Measurements from ENCODE around the gene RBMX.

DNA sequence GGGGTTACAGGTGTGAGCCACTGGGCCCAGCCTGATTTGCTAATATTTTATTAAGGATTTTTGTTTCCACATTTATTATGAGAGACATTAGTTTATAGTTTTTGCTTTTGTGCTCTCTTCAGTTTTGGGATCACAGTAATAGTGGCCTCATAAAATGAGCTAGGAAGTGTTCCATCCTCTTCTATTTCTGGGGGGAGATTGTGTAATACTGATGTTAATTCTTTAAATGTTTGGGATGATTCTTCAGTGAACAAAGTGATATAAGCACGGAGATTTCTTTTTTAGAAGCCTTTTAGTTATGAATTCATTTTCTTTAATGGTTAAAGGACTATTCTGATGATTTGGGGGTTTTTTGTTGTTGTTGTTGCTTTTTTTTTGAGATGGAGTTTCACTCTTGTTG lies 41.3 kb downstream of the RBMX start:
- no peak for TF ChIP-seq EP300 (IDR thresholded peaks at IDR 0.05)
- TF ChIP-seq, protein P1, sequence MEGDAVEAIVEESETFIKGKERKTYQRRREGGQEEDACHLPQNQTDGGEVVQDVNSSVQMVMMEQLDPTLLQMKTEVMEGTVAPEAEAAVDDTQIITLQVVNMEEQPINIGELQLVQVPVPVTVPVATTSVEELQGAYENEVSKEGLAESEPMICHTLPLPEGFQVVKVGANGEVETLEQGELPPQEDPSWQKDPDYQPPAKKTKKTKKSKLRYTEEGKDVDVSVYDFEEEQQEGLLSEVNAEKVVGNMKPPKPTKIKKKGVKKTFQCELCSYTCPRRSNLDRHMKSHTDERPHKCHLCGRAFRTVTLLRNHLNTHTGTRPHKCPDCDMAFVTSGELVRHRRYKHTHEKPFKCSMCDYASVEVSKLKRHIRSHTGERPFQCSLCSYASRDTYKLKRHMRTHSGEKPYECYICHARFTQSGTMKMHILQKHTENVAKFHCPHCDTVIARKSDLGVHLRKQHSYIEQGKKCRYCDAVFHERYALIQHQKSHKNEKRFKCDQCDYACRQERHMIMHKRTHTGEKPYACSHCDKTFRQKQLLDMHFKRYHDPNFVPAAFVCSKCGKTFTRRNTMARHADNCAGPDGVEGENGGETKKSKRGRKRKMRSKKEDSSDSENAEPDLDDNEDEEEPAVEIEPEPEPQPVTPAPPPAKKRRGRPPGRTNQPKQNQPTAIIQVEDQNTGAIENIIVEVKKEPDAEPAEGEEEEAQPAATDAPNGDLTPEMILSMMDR (IDR thresholded peaks at IDR 0.05): no peak

All from ovary (tissue), 3 donors.